Upper lobe of left lung (tissue), 4 donors: ENCODE results near the gene PHACTR1.

Experiments used
- EP300 ChIP-seq, 4 donors: sonication (generic); formaldehyde crosslinking; IDR thresholded peaks; one replicate each; pipeline ENCODE4 v1.5.1; 2017; ENCODE audit warnings: antibody characterized with exemption in 4 of 4, control low read depth in 2 of 4
- POLR2A ChIP-seq, 4 donors: fragments of 450-650 bp; IDR thresholded peaks; one replicate each; pipeline ENCODE4 v1.5.1; 2016 to 2017; ENCODE audit warnings: antibody characterized with exemption in 4 of 4, mild to moderate bottlenecking in 2 of 4
- POLR2AphosphoS5 ChIP-seq, 2 donors: sonication (generic); formaldehyde crosslinking; IDR thresholded peaks; one replicate each; pipeline ENCODE4 v1.5.1; 2017; ENCODE audit warnings: antibody characterized with exemption in 2 of 2
- TF ChIP-seq, protein P1 (sequence below), 6 experiments: fragments of 450-650 bp in 4 of 6; fragments of 200-600 bp in 2 of 6; sonication (generic) in 2 of 6; IDR thresholded peaks; one replicate each; pipeline ENCODE4 v1.5.1; 2016 to 2019; ENCODE audit warnings: antibody characterized with exemption in 6 of 6

DNA sequence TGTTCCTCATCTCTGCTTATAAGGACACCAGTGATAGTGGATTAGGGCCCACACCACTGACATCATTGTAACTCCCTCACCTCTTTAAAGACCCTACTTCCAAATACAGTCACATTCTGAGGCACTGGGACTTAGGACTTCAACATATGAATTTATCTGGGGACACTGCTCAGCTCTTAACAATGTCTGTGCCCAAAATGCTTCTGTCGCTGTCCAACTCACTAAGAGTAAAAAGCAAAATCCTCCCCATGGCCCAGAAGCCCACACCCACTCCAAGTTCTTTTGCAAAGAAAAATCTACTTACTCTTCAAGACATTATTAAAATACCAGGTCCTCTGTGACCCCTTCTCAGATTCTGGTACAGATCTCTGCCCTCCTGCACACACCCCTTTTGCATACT, 495.5 kb downstream of the PHACTR1 start:
- TF ChIP-seq EP300 (IDR thresholded peaks at IDR 0.05) (no peak), POLR2A (IDR thresholded peaks at IDR 0.05) (no peak), POLR2AphosphoS5 (IDR thresholded peaks at IDR 0.05) (no peak)
- TF ChIP-seq, protein P1, sequence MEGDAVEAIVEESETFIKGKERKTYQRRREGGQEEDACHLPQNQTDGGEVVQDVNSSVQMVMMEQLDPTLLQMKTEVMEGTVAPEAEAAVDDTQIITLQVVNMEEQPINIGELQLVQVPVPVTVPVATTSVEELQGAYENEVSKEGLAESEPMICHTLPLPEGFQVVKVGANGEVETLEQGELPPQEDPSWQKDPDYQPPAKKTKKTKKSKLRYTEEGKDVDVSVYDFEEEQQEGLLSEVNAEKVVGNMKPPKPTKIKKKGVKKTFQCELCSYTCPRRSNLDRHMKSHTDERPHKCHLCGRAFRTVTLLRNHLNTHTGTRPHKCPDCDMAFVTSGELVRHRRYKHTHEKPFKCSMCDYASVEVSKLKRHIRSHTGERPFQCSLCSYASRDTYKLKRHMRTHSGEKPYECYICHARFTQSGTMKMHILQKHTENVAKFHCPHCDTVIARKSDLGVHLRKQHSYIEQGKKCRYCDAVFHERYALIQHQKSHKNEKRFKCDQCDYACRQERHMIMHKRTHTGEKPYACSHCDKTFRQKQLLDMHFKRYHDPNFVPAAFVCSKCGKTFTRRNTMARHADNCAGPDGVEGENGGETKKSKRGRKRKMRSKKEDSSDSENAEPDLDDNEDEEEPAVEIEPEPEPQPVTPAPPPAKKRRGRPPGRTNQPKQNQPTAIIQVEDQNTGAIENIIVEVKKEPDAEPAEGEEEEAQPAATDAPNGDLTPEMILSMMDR (IDR thresholded peaks at IDR 0.05): no peak
